Esophagus mucosa (tissue), 1 donor: Measurements from ENCODE around the gene C1QTNF8. TPM values are rescaled to one million over a fixed set of nuclear protein-coding genes. Genes with fewer than 3 reads are reported as not detected.

ENCODE experiments used
- ATAC-seq: fragments of 200-7000 bp; cut with Tn5 transposase; one replicate; pipeline ENCODE4 v1.9.1; 2020
- total RNA-seq: library from RNA; stranded (reverse); gene quantifications from one replicate; pipeline ENCODE4 v1.2.4, GENCODE V29; 2023
- donor health status: DM: yes; HTN: yes; CAD: no.

Gene C1QTNF8
- total RNA-seq = not detected

GRCh38 chr16:1096169-1097082, at the start of gene C1QTNF8:
Gene C1QTNF8 (minus strand): TSS chr16:1096244. CDS start chr16:1094922, 1,322 bp downstream.
- no peak for ATAC-seq

- no peak for ATAC-seq
Measured at GRCh38 chr16:1145383-1146100, 49.5 kb upstream of the C1QTNF8 start.

- no peak for ATAC-seq
Measured at GRCh38 chr16:1144476-1145382, 48.7 kb upstream of the C1QTNF8 start.

- ATAC-seq = peak; percentile 23
Measured at GRCh38 chr16:1143761-1144450, 47.9 kb upstream of the C1QTNF8 start.

GRCh38 chr16:1142911-1143310, 46.9 kb upstream of the C1QTNF8 start:
- no peak for ATAC-seq

- no peak for ATAC-seq
Measured at GRCh38 chr16:1141716-1142115, 45.7 kb upstream of the C1QTNF8 start.

GRCh38 chr16:1141191-1141590, 45.1 kb upstream of the C1QTNF8 start:
- ATAC-seq = no peak

GRCh38 chr16:1140582-1141162, 44.6 kb upstream of the C1QTNF8 start:
- ATAC-seq = no peak

GRCh38 chr16:1137604-1138003, 41.6 kb upstream of the C1QTNF8 start:
- ATAC-seq = no peak

- no peak for ATAC-seq
Measured at GRCh38 chr16:1135459-1135825, 39.4 kb upstream of the C1QTNF8 start.

- no peak for ATAC-seq
Measured at GRCh38 chr16:1134776-1135458, 38.9 kb upstream of the C1QTNF8 start.

- no peak for ATAC-seq
Measured at GRCh38 chr16:1133810-1134520, 37.9 kb upstream of the C1QTNF8 start.

GRCh38 chr16:1133271-1133670, 37.2 kb upstream of the C1QTNF8 start:
- ATAC-seq = no peak

- ATAC-seq = no peak
Measured at GRCh38 chr16:1132431-1132830, 36.4 kb upstream of the C1QTNF8 start.

- no peak for ATAC-seq
Measured at GRCh38 chr16:1131378-1131994, 35.4 kb upstream of the C1QTNF8 start.

GRCh38 chr16:1130382-1130781, 34.3 kb upstream of the C1QTNF8 start:
- ATAC-seq = no peak

- ATAC-seq = no peak
Measured at GRCh38 chr16:1129106-1129960, 33.3 kb upstream of the C1QTNF8 start.

GRCh38 chr16:1127971-1128715, 32.1 kb upstream of the C1QTNF8 start:
- ATAC-seq = no peak
